Esophagus (tissue), 2 donors: ENCODE measurements around the gene RNF151. TPM values are rescaled to one million over a fixed set of nuclear protein-coding genes. Genes with fewer than 3 reads are reported as not detected.
A peak's percentile ranks its signal among the peaks of the same experiment; 100 is the strongest.

Experiments
- H3K27ac ChIP-seq, 2 donors: one replicate each; pipeline ENCODE4 v1.5.1; 2013; ENCODE audit warnings: low read depth in 2 of 2, mild to moderate bottlenecking in 2 of 2, inconsistent platforms in 1 of 2, low read length in 1 of 2, moderate library complexity in 1 of 2
- H3K27me3 ChIP-seq, 2 donors: one replicate each; pipeline ENCODE4 v1.6.1; 2013; ENCODE audit warnings: low read length in 2 of 2, control low read depth in 1 of 2, mild to moderate bottlenecking in 1 of 2; ENCODE audit not compliant: insufficient read depth in 2 of 2, control insufficient read depth in 1 of 2
- H3K36me3 ChIP-seq, 2 donors: one replicate each; pipeline ENCODE4 v1.6.1; 2013; ENCODE audit warnings: low read length in 1 of 2; ENCODE audit not compliant: control insufficient read depth in 2 of 2, insufficient read depth in 2 of 2
- H3K4me1 ChIP-seq, 2 donors: one replicate each; pipeline ENCODE4 v1.6.1; 2013; ENCODE audit warnings: low read length in 1 of 2; ENCODE audit not compliant: control insufficient read depth in 2 of 2, insufficient read depth in 2 of 2
- H3K4me3 ChIP-seq, 2 donors: one replicate each; pipeline ENCODE4 v1.5.1; 2013; ENCODE audit warnings: low read length in 2 of 2, mild to moderate bottlenecking in 2 of 2, low read depth in 1 of 2, moderate library complexity in 1 of 2
- H3K9me3 ChIP-seq, 2 donors: one replicate each; pipeline ENCODE4 v1.6.1; 2013; ENCODE audit warnings: mild to moderate bottlenecking in 2 of 2, low read depth in 1 of 2, low read length in 1 of 2, moderate library complexity in 1 of 2; ENCODE audit not compliant: control insufficient read depth in 2 of 2, insufficient read depth in 1 of 2
- WGBS, 2 donors: extraction: QIAGEN DNeasy Blood & Tissue Kit; methylation state at CpG; one replicate each; pipeline ENCODE4 v1.1.7; 2013; 5-methylcytosine and 5-hydroxymethylcytosine counted together
- polyA plus RNA-seq, 2 donors: library from polyadenylated mRNA; stranded (reverse); fragments of 200-250 nt; gene quantifications; one replicate each; pipeline ENCODE4 v1.2.3, GENCODE V29; 2013
- donor health status: healthy with polysubstance abuse.
- donor health status: Bipolar disorder and iron deficiency.

The RNF151 gene
- polyA plus RNA-seq, 2 donors: 0.06 to 0.20 TPM

DNA sequence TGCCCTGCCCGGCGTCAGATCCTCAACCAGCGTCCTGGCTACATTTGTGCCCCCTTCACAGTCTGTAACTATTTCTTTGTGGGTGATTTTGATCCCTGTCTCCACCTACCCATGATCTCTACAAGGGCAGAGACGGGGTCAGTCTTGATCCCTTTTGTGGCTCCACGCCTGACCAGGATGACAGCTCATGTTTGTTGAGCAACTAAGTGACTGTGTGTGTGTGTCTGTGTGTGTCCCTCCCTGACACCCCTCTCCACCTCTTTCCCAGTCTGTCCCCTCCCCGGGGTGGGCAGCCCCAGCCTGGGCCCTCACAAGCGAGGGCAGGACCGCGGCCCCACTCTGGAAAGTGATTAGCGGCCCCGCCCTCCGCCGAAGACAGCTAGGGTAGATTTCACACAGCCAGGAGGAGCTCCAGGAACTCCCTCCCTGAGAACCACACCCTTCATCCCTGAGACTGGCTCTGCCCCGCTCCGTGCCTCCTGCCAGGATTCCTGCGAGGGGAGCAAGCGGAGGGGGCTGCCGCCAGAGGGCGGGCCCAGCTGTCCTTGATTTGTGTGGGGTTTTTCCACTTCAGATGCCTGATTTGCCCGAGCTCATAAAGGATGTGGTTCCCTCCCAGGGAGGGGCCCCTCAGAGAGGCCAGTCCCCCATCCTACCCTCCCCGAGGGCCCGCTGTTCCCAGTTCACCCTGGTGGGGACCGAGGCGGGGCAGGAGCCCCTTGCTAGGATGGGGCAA, 43.2 kb upstream of the RNF151 start:
- Histone ChIP-seq H3K27me3 (peaks cover 0 to 10% of the 10 kb centered on the region in 2 donors), H3K9me3 (peaks cover 0 to 2% of the 10 kb centered on the region in 2 donors), H3K36me3 (no peaks in the 10 kb centered on the region), H3K4me3 (no peak overlapping the region), H3K4me1 (peaks cover 10 to 14% of the 10 kb centered on the region in 2 donors), H3K27ac (peak overlapping the region in 1 of 2 donors; percentile 0)
- WGBS, 2 donors: 14 to 17% methylated on average over 24 of the region's 24 CpGs

DNA sequence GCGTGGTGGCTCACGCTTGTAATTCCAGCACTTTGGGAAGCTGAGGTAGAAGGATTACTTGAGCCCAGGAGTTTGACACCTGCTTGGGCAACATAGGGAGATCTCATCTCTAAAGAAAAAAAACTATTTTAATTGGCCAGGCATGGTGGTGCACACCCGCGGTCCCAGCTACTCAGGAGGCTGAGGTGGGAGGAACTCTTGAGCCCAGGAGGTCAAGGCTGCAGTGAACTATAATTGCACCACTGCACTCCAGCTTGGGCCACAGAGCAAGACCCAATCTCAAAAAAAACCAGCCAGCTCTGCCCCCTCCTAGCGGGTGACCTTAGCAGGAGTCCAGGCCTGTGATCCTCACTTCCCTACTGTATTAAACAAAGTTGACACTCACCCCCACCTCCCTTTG, 42.6 kb upstream of the RNF151 start:
- H3K36me3 ChIP-seq: no peaks in the 10 kb centered on the region
- peaks cover 7 to 11% of the 10 kb centered on the region in 2 donors for H3K4me1 ChIP-seq
- no peak overlapping the region for H3K27ac ChIP-seq
- 63 to 70% methylated on average over 5 of the region's 5 CpGs for WGBS, 2 donors
- H3K9me3 ChIP-seq: peaks cover 0 to 2% of the 10 kb centered on the region in 2 donors
- H3K27me3 ChIP-seq: peaks cover 0 to 10% of the 10 kb centered on the region in 2 donors
- no peak overlapping the region for H3K4me3 ChIP-seq

DNA sequence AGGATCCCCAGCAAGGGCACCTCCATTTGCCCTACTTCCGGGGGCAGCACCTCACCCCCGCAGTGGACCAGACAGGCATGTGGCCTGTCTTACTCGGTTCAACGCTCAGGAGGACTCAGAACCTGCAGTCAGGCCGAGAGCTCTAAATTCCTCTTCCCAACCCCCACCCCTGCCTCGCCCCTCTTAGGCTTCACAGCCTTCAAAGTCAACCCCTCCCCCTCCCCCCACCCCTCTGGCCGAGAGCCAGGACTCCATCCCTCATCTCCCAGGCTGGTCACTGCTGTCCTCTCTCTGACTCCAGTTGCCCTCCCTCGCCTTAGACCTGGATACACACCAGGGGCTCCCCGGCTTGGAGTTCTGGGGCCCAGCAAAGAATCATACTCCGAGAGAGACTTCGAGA, 40.4 kb upstream of the RNF151 start:
- Histone ChIP-seq H3K27me3 (no peaks in the 10 kb centered on the region), H3K4me1 (peaks cover 3 to 14% of the 10 kb centered on the region in 2 donors), H3K27ac (no peak overlapping the region), H3K9me3 (no peaks in the 10 kb centered on the region), H3K36me3 (no peaks in the 10 kb centered on the region), H3K4me3 (no peak overlapping the region)
- WGBS, 2 donors: 60 to 79% methylated on average over 10 to 11 of the region's 11 CpGs

DNA sequence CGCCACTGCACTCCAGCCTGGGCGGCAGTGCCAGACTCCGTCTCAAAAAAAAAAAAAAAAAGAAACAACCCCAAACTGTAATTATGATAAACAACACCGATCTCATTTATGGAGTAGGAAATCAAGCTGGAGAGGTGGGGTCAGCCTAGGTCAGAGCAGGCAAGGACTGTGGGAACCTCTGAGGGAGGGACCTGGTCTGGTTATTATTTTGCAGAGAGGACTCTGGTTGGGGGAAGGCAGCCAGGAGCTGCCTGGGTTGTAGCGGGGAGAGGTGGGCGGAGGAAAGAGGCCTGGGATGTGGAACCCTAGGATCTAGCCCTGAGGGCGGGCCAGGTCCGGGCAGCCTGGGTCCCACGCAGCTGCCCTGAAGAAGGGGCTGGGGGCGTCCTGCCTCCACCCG, 37.6 kb upstream of the RNF151 start:
- Histone ChIP-seq H3K27me3 (no peaks in the 10 kb centered on the region), H3K9me3 (no peaks in the 10 kb centered on the region), H3K36me3 (no peaks in the 10 kb centered on the region), H3K4me1 (peaks cover 0 to 8% of the 10 kb centered on the region in 2 donors), H3K27ac (peak overlapping the region; percentile 47 to 48), H3K4me3 (peak overlapping the region; percentile 52 to 54)
- WGBS, 2 donors: 11 to 18% methylated on average over 8 to 11 of the region's 11 CpGs

DNA sequence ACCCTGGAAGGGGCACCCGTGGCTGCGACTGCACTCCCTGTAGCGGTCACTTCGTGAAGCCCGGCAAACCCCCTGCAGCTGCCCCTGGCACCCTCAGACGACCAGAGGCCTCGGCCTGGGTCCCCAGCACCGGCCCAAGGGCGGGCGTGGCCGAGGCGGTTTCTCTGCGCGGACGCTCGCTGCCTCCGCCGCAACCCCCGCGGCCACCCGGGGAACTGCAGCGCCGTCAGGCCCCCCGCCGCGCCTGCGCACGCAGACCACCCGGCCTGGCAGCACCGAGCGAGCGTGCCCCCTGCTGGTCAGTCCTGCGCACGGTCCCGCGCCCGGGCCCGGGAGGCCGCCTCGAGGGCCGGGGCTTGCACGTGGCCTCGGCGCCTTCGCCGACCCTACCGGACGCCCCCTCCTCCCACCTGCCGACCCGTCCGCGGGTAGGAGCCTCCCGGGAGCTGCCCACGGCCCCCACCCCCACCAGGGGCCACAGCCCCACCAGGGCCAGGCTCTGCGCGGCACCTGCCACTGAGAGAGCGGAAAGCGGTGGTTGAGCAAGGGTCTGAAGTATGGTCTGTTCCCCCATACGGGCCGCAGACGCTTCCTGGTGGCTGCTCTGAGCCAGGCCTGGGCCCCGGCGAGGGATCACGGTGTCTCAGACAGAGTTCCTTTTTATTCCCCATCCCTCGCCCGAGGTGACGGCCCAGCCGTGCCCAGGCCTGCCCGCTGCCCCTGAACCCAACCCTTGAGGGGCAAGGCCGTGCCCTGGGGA, 36.9 kb upstream of the RNF151 start:
- peak overlapping the region; percentile 47 to 48 for H3K27ac ChIP-seq
- peak overlapping the region; percentile 52 to 54 for H3K4me3 ChIP-seq
- WGBS, 2 donors: 9 to 11% methylated on average over 64 to 70 of the region's 70 CpGs
- no peaks in the 10 kb centered on the region for H3K27me3 ChIP-seq
- no peaks in the 10 kb centered on the region for H3K9me3 ChIP-seq
- peaks cover 0 to 8% of the 10 kb centered on the region in 2 donors for H3K4me1 ChIP-seq
- H3K36me3 ChIP-seq: no peaks in the 10 kb centered on the region

DNA sequence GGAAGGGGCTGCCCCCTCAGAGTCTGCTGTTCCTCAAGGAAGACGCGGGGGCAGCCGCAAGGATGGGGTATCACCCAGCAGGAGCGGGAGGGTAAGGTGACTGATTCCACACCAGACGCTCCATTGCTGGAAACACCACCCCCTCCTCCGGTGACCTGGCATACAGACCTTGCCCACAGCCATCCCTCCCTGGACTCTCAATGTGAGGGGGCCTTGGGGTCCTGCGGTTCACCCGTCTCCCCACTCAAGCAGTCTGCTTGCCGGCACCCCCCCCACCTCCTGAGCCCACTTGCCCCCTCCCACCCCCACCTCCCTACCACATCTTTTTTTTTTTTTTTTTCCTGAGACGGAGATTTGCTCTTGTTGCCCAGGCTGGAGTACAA, 36.3 kb upstream of the RNF151 start:
- H3K4me3 ChIP-seq: no peak overlapping the region
- H3K9me3 ChIP-seq: no peaks in the 10 kb centered on the region
- no peaks in the 10 kb centered on the region for H3K27me3 ChIP-seq
- H3K36me3 ChIP-seq: no peaks in the 10 kb centered on the region
- WGBS, 2 donors: 62 to 63% methylated on average over 10 of the region's 10 CpGs
- peaks cover 0 to 8% of the 10 kb centered on the region in 2 donors for H3K4me1 ChIP-seq
- H3K27ac ChIP-seq: no peak overlapping the region

DNA sequence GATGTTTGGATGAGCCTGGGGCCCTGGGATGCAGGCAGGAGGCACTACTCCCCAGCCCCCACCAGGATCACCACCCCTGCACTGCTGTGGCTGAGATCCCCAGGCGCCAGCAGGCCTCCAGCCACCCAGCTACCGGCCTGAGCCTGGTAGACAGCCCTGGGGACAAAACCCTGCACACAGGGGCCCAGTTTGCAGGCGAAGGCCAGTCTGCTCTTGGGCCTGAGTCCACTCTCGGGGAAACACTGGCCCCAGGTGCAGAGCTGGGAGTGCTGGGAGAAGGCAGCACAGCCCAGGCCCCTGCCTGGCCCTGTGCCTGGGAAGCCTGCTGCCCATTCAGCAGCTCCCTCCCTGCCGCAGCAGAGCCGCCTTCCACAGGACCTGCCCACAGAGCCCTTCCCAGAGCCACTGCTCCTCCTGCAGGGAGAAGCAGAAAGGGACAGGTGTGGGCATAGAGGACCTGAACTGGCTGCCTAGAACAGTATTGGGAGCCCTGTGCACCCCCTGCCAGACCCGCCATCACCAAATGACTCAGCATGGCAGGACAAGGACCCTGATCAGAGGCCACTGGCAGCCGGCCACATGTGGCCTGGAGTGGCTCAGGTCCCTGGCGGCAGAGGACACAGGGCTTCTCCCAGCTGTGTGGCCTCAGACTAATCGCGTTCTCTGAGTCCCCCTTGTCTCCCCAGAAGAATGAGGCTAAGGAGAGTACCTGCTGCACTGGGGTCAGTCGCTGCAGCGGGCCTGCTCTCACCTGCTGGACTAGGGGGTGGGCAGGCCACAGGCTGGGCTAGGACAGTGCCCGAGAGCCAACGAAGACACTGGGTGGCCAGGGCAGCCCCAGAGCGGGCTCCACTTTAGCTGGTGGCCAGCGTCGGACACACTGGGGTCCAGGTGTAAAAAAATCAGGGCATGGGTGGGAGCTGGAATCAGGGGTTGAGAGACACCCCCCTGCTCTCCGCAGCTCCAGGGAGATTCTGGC, 34.3 kb upstream of the RNF151 start:
- peaks cover 0 to 5% of the 10 kb centered on the region in 2 donors for H3K36me3 ChIP-seq
- 66 to 73% methylated on average over 19 of the region's 19 CpGs for WGBS, 2 donors
- no peaks in the 10 kb centered on the region for H3K27me3 ChIP-seq
- H3K27ac ChIP-seq: no peak overlapping the region
- no peak overlapping the region for H3K4me3 ChIP-seq
- peaks cover 0 to 8% of the 10 kb centered on the region in 2 donors for H3K4me1 ChIP-seq
- no peaks in the 10 kb centered on the region for H3K9me3 ChIP-seq

DNA sequence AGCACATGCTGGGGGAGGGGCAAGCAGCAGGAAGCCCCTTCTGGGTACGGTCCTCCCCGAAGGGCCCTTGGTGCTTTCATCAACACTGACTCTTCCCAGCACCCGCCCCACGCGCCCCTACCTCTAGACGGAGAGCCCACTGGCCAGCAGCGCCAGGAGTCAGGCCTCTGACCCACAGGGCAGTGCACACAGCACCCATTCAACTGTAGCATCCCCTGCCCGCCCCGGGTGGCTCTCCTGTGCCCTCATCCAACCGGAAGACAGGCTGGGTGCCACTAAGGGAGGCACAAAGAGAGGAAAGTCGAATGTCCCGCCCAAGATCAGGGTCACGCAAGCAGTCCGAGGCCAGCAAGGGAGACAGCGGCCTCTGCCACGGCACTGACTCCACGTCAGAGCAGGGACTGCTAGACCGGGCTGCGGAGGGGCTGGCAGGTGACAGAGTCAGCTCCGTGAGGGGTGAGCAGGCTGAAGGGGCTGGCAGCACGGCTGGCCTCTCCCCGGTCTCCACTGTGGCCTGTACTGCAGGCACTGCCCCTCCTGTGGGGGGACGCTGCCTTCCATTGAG, 33.5 kb upstream of the RNF151 start:
- Histone ChIP-seq H3K9me3 (no peaks in the 10 kb centered on the region), H3K27ac (no peak overlapping the region), H3K36me3 (peaks cover 0 to 9% of the 10 kb centered on the region in 2 donors), H3K27me3 (no peaks in the 10 kb centered on the region), H3K4me1 (peaks cover 0 to 8% of the 10 kb centered on the region in 2 donors), H3K4me3 (no peak overlapping the region)
- 68% methylated on average over 22 to 23 of the region's 23 CpGs for WGBS, 2 donors
